Activated T-cell treated with anti-CD3 and anti-CD28 coated beads, Interleukin-2, amount 50 U/mL, for 4 hours (primary cell): ENCODE results near the gene SUCLA2. TPM values are rescaled to one million over a fixed set of nuclear protein-coding genes. Genes with fewer than 3 reads are reported as not detected.
A peak's percentile ranks its signal among the peaks of the same experiment; 100 is the strongest.

Source experiments
- ATAC-seq, 2 donors: fragments of 200-7000 bp; cut with Tn5 transposase; one replicate each; pipeline ENCODE4 v1.10.0; 2021
- DNase-seq: peaks from one replicate; pipeline ENCODE4 v3.0.0-alpha.2; 2020
- H3K27me3 Mint-ChIP-seq: one replicate; pipeline ENCODE4 v1.8.0; 2021; ENCODE audit warnings: low read depth, mixed read lengths
- H3K36me3 Mint-ChIP-seq: one replicate; pipeline ENCODE4 v1.8.0; 2022; ENCODE audit warnings: mixed read lengths; ENCODE audit not compliant: insufficient read depth
- H3K4me1 Mint-ChIP-seq: one replicate; pipeline ENCODE4 v1.8.0; 2021; ENCODE audit warnings: low read depth, mixed read lengths
- H3K4me3 Mint-ChIP-seq: one replicate; pipeline ENCODE4 v1.8.0; 2021; ENCODE audit warnings: mild to moderate bottlenecking, moderate library complexity, mixed read lengths
- H3K9me3 Mint-ChIP-seq: one replicate; pipeline ENCODE4 v1.8.0; 2021; ENCODE audit warnings: mixed read lengths
- total RNA-seq, 3 donors: library from RNA; stranded (reverse); gene quantifications; one replicate each; pipeline ENCODE4 v1.2.1, GENCODE V29; 2021

SUCLA2 gene
- 10 to 100 TPM; 36.0 to 37.4 (median 36.5) TPM for total RNA-seq

DNA sequence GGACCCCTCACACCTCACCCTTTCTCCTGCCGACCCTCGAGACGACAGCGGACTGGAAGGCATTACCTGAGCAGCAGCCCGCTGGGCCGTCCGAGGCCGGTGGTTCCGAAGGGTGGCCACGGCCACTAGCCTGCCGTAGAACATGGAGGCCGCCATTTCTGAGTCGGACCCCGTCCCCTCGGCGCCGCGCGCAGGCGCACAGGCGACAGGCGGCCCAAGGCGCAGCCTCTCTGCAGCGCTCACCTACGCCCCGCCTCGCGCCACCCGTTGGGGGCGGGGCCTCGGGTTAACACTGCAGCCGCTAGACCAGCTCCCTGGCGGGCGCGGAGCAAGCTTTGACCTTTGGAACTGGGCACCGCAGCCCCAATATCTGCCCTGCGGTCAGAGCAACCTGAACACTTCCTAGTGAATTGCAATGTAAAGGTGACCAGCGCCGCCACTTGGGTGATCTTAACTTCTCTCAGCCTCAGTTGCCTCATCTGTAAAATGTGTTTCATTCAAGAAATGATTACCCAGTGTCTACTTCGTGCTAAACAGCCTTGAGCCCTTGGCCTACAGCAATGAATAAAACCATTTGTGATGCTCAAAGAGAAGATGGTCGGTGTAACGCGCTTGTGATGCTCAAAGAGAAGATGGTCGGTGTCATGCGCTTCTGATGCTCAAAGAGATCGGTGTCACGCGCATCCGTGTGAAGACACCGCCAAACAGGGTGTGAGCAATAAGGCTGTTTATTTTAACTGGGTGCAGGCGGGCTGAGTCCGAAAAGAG is at the start of gene SUCLA2:
TSS of gene SUCLA2 (minus strand) at position 160 of the 768 bp plus-strand sequence. CDS start at position 156, 4 bp downstream.
- Mint-ChIP-seq H3K4me1 (peaks cover 30% of the 10 kb centered on the region), H3K27me3 (no peaks in the 10 kb centered on the region), H3K36me3 (peaks cover 2% of the 10 kb centered on the region), H3K9me3 (no peaks in the 10 kb centered on the region), H3K4me3 (peak within 1 kb of the TSS; percentile 96)
- ATAC-seq = peak; percentile 99 to 100
- peak; percentile 88 for DNase-seq

DNA sequence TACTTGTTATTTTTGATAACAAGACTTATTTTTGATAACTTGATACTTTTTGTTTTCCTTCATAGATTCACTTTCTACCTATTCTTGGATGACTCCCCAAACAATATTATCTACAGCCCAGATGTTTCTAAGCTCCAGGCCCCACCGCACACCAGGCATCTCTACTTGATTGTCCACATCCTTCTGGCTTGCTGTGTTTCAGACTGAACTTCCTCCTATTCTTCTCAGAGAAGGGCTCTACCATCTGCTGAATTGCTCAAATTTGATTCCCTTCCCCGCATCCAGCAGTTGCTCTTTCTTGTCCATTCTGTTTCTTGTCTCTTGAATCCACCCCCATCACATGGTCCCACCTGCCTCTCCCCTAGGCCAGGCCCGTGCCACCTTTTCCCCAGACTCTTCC is 49.5 kb upstream of the SUCLA2 start:
- H3K9me3 Mint-ChIP-seq = no peaks in the 10 kb centered on the region
- H3K36me3 Mint-ChIP-seq = peaks cover 33% of the 10 kb centered on the region
- no peaks in the 10 kb centered on the region for H3K27me3 Mint-ChIP-seq
- DNase-seq (no peak), ATAC-seq (no peak)
- H3K4me3 Mint-ChIP-seq = no peak overlapping the region
- no peaks in the 10 kb centered on the region for H3K4me1 Mint-ChIP-seq

DNA sequence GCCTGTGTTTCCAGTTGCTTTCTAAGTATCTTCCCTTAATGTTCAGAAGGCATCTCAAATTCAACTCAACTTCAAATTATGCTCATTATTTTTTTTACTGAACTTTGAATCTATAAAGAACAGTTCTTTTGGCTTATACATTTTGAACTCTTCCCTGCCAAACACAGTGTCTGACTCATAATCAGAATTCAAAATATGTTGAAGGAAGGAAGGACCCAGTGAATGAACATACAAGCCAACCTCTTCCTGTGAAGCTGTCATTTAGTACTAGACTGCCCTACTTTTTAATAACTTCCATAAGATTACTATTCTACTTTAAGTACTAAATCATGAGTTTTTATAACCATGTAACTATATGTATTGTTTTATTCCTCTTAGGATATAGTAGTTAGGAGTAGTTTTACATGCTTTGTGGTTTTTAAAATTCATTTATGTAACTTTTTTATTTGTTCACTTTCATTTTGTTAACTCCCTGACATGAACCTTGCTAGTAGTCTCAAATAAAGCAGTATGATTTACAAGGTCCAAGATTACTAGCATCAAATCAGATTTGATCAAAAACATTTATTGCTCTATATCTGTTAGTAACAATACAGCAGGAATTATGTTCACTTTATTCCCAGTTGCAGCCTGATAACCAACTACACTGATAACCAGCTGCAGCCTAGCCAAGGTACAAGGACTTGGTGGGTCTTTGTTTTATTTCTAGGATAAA is 42.9 kb upstream of the SUCLA2 start:
- no peak for DNase-seq
- Mint-ChIP-seq H3K36me3 (peaks cover 21% of the 10 kb centered on the region), H3K4me1 (peaks cover 19% of the 10 kb centered on the region), H3K9me3 (no peaks in the 10 kb centered on the region), H3K4me3 (no peak overlapping the region), H3K27me3 (no peaks in the 10 kb centered on the region)
- ATAC-seq = peak; percentile 27 to 41

DNA sequence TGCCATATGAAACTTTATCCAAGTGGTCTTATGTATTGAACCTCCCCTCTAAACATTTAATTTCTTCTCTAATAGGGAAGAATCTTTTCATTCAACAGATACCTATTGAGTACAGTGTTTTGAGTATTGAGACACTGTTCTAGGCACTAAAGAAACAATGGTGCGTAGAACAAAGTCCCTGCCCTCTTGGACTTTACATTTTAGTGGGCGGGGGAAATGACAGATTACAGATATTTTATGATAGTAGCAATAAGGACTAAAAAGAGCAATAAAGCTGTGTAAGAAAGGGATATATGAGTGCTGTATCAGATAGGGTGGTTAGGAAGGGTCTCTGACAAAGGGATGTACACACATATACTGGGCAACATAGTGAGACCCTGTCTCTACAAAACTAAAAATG is 41.8 kb upstream of the SUCLA2 start:
- Mint-ChIP-seq H3K27me3 (no peaks in the 10 kb centered on the region), H3K4me1 (peaks cover 30% of the 10 kb centered on the region), H3K4me3 (no peak overlapping the region), H3K9me3 (no peaks in the 10 kb centered on the region), H3K36me3 (peaks cover 19% of the 10 kb centered on the region)
- ATAC-seq (no peak), DNase-seq (no peak)

DNA sequence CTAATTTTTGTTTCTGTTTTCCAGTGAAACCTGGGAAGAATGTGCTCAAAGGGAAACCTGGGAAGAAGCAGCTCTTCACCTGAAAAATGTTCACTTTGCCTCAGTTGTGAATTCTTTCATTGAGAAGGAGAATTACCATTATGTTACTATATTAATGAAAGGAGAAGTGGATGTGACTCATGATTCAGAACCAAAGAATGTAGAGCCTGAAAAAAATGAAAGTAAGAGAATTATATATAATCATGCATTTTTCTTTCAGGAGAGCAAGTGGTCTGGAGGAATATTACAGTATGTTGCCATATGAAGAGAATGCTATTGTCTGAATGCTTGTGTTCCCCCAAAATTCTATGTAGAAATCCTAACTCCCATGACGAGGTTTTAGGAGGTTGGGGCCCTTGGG is 39.8 kb upstream of the SUCLA2 start:
- no peaks in the 10 kb centered on the region for H3K27me3 Mint-ChIP-seq
- H3K9me3 Mint-ChIP-seq = no peaks in the 10 kb centered on the region
- ATAC-seq = no peak
- H3K4me3 Mint-ChIP-seq = no peak overlapping the region
- no peak for DNase-seq
- H3K4me1 Mint-ChIP-seq = peaks cover 41% of the 10 kb centered on the region
- peaks cover 12% of the 10 kb centered on the region for H3K36me3 Mint-ChIP-seq

DNA sequence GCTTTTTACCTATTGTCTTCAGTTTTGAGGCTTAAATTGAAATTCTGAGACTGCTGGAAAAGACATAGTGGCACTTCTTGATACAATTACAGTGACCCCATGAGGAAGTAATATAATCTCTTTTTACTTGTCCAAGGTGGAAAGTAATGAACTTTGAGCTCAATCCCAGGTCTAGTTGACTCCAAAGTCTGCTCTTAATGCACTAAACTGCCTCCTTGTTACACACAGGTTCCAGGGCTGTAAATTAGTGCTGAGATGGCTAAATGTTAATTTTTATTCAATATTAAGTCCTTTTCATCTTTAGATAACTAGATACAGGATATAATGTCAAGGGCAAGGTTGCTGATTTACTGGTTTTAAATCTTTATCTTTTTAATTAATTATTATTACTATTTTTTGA is 39.0 kb upstream of the SUCLA2 start:
- H3K9me3 Mint-ChIP-seq = no peaks in the 10 kb centered on the region
- no peak for DNase-seq
- H3K4me1 Mint-ChIP-seq = peaks cover 41% of the 10 kb centered on the region
- H3K27me3 Mint-ChIP-seq = no peaks in the 10 kb centered on the region
- H3K36me3 Mint-ChIP-seq = peaks cover 12% of the 10 kb centered on the region
- ATAC-seq = no peak
- H3K4me3 Mint-ChIP-seq = no peak overlapping the region

DNA sequence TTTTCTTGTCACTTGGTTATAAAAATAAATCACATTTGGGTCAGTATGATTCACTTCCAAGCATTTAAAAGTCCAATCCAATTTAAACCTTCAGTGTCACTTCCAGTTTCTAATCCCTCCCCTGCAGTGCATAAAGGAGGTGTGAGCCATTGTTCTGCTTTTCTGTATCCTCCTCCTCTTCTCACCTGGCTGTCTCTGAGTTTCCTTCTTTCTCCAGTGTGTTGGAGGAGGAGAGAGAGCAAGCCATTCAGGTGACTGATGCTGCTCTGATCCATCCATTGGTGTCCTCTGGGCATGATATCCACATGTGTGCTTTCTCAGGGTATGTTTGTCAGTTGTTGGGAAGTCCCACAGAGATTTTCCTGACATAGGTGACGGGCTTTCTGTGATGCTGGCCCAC is 37.7 kb upstream of the SUCLA2 start:
- ATAC-seq = no peak
- no peak for DNase-seq
- H3K9me3 Mint-ChIP-seq = no peaks in the 10 kb centered on the region
- H3K4me1 Mint-ChIP-seq = peaks cover 38% of the 10 kb centered on the region
- H3K27me3 Mint-ChIP-seq = no peaks in the 10 kb centered on the region
- H3K36me3 Mint-ChIP-seq = peaks cover 12% of the 10 kb centered on the region
- H3K4me3 Mint-ChIP-seq = peak overlapping the region; percentile 92

DNA sequence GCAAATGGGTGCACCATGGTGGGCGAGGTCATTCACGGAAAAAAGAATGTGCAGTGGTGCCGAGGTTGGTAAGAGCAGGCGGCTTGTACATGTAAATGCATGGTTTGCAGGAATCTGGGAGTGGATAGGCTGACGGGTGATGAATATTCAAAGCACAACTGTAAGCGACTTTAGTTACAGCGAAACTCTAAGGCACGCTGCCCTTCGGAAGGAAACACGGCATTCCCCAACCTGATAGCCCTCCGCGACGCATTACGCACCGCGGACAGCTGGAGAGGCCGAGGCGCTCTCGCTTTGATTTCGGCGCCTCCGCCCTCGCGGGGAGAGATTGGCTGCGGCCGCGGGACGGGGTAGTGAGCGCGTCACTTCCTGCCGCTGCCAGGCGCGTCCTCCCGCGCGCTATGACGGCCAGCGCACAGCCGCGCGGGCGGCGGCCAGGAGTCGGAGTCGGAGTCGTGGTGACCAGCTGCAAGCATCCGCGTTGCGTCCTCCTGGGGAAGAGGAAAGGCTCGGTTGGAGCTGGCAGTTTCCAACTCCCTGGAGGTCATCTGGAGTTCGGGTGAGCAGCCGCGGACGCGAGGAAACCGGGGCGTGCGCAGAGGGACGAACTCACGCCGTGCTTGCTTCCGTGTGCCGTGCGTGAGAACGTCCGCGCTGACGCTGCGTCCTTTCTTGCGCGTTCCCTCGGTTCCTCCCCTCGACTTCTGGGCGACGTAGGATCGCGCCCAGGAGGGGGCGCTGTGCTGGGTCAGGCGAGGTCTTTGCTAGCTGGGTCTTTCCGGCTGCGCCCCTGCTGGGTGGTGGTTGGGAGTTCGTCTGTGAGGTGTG is 36.5 kb upstream of the SUCLA2 start, which contains the start of gene NUDT15:
TSS of gene NUDT15 (plus strand) at position 381 of the 828 bp plus-strand sequence. CDS start at position 402, 21 bp downstream.
- Mint-ChIP-seq H3K27me3 (no peaks in the 10 kb centered on the region), H3K9me3 (no peaks in the 10 kb centered on the region), H3K36me3 (peaks cover 15% of the 10 kb centered on the region), H3K4me1 (peaks cover 30% of the 10 kb centered on the region), H3K4me3 (peak within 1 kb of the TSS; percentile 92)
- DNase-seq (peak; percentile 93), ATAC-seq (peak; percentile 94 to 96)

DNA sequence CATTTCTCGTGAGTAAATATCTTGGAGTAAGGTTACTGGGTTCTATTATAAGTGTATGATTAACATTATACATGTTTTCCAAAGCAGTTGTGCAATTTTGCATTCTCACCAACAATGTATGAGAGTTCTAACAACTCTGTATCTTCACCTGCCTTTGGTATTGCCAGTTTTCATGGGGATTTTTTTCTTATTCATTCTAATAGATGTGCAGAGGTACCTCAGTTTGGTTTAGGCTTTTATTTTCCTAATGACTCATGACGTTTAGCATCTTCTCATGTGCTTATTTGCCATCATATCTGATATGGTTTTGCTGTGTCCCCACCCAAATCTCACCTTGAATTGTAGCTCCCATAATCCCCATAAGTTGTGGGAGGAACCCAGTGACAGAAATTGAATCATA is 28.8 kb upstream of the SUCLA2 start:
- no peaks in the 10 kb centered on the region for H3K27me3 Mint-ChIP-seq
- H3K4me3 Mint-ChIP-seq = no peak overlapping the region
- ATAC-seq = peak; percentile 70

DNA sequence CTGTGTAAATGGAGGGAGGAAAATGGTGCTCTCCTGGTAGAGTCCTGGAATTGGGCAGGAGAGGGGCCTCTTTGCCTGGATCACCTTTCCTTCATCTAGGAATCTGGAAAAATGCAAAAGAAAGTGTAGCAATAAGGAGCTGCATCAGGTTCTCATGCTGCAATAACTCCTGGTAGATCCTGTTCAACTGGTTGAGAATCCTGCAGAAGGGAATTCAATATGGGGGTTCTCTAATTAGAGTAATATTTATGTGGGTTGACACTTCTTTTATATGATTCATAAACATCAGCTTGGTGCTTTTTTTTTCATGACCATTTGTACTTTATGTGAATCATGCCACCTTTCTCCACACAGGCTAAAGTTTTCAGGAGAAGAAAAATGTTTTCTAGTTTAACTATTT is 27.0 kb upstream of the SUCLA2 start:
- no peak for ATAC-seq
- H3K36me3 Mint-ChIP-seq = peaks cover 18% of the 10 kb centered on the region
- peaks cover 7% of the 10 kb centered on the region for H3K9me3 Mint-ChIP-seq

More for the DNA sequence above, 28.8 kb upstream of the SUCLA2 start:
- Mint-ChIP-seq H3K9me3 (peaks cover 7% of the 10 kb centered on the region), H3K4me1 (peaks cover 3% of the 10 kb centered on the region), H3K36me3 (peaks cover 21% of the 10 kb centered on the region)
- DNase-seq = no peak

DNA sequence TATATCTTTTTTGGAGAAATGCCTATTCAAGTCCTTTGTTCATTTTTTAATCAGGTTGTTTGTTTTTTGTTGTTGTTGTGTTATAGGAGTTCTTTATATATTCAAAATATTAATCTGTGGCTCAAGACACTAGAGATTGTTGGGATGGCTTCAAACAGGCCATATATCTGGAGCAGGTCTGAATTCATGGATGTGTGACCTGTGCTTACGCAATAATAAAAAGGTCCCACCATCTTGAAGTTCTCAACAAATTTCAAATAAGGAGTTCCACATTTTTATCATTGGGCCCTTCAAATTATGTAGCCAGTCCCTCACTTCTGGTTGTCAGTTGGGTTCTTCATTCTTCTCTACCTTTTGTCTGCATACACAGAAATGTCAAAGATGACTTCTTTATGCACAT is 18.7 kb upstream of the SUCLA2 start:
- no peak for DNase-seq
- no peak for ATAC-seq
- H3K4me1 Mint-ChIP-seq = no peaks in the 10 kb centered on the region
- H3K4me3 Mint-ChIP-seq = no peak overlapping the region
- H3K36me3 Mint-ChIP-seq = peaks cover 8% of the 10 kb centered on the region
- H3K9me3 Mint-ChIP-seq = no peaks in the 10 kb centered on the region
- no peaks in the 10 kb centered on the region for H3K27me3 Mint-ChIP-seq

More for the DNA sequence above, 27.0 kb upstream of the SUCLA2 start:
- Mint-ChIP-seq H3K27me3 (no peaks in the 10 kb centered on the region), H3K4me1 (no peaks in the 10 kb centered on the region), H3K4me3 (no peak overlapping the region)
- DNase-seq = no peak

DNA sequence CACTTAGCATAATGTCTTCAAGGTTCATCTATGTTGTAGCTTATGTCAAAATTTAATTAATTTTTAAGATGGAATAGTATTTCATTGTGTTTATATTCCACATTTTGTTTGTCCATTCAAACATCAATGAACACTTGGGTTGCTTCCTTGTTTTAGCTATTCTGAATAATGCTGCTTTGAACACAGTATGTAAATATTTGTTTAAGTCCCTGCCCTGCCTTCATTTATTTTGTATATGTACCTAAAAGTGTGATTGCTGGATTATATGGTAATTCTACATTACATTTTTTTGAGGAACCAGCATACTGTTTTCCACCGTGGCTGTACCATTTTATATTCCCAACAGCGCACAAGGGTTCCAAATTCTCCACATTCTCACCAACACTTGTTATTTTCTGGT is 17.6 kb upstream of the SUCLA2 start:
- DNase-seq (no peak), ATAC-seq (no peak)
- H3K4me1 Mint-ChIP-seq = no peaks in the 10 kb centered on the region
- H3K27me3 Mint-ChIP-seq = no peaks in the 10 kb centered on the region
- H3K36me3 Mint-ChIP-seq = peaks cover 8% of the 10 kb centered on the region
- no peaks in the 10 kb centered on the region for H3K9me3 Mint-ChIP-seq
- no peak overlapping the region for H3K4me3 Mint-ChIP-seq

DNA sequence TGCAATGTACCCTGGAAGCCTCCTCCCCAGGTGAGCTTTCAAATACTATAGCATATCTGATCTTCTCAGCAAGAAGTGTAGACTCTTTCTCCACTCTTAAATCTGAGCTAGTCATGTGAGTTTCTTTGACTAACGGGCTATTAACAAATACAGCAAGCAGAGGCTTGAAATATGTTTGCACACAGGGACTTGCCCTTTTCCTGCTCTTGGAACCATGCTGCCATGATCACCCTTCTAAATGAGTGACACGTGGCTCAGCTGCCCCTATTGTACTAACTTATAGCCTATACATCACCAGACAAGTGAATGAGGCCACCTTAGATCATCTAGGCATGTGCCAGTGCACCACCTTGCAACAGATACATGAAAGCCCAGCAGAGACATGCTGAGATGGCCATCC is 13.3 kb upstream of the SUCLA2 start:
- no peak for DNase-seq
- ATAC-seq = no peak
- Mint-ChIP-seq H3K4me3 (no peak overlapping the region), H3K9me3 (no peaks in the 10 kb centered on the region), H3K27me3 (no peaks in the 10 kb centered on the region), H3K4me1 (no peaks in the 10 kb centered on the region), H3K36me3 (peaks cover 14% of the 10 kb centered on the region)

DNA sequence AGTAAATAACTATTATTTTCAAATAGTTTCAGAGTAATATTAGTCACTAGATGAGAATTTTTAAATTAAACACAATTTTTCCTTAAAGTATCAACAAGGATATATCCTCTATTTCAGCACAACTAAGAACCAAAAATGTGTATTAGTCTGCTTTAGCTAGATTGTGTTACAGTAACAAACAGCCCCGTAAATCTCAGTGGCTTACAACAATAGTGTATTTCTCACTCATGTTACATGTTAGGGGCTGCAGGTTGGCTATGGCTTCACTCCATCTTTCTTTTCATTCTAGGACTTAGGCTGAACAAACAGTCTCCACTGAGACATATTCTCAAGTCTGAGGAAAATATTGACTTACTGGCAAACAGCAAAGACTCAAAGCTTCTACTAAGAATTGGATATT is 11.6 kb upstream of the SUCLA2 start:
- Mint-ChIP-seq H3K9me3 (no peaks in the 10 kb centered on the region), H3K36me3 (peaks cover 17% of the 10 kb centered on the region), H3K4me3 (no peak overlapping the region), H3K27me3 (no peaks in the 10 kb centered on the region), H3K4me1 (no peaks in the 10 kb centered on the region)
- no peak for DNase-seq
- ATAC-seq = no peak
